PFSK-1 (cell line): ENCODE results near the gene DYNC1I2.

Experiments
- FOXP2 ChIP-seq: optimal IDR thresholded peaks from 2 replicates; pipeline ENCODE3; 2011; ENCODE audit warnings: borderline replicate concordance, control low read depth, inconsistent platforms; ENCODE audit not compliant: insufficient read depth; ENCODE audit errors: extremely low read length, extremely low read depth
- POLR2AphosphoS5 ChIP-seq: IDR thresholded peaks from 2 replicates; pipeline ENCODE4 v1.6.1; 2012; ENCODE audit warnings: low read depth, mild to moderate bottlenecking, control low read depth, low read length, moderate library complexity
- REST ChIP-seq, 2 experiments: IDR thresholded peaks; 2 replicates each; pipeline versions ENCODE4 v1.6.1 to v1.8.0; 2011 to 2012; ENCODE audit warnings: low read depth in 2 of 2, low read length in 2 of 2, control low read depth in 1 of 2, inconsistent platforms in 1 of 2, mild to moderate bottlenecking in 1 of 2, moderate library complexity in 1 of 2; ENCODE audit not compliant: insufficient read depth in 1 of 2
- SIN3A ChIP-seq: IDR thresholded peaks from 2 replicates; pipeline ENCODE4 v1.6.1; 2012; ENCODE audit warnings: mild to moderate bottlenecking, low read length, moderate library complexity, borderline replicate concordance; ENCODE audit not compliant: insufficient read depth
- TAF1 ChIP-seq: IDR thresholded peaks from 2 replicates; pipeline ENCODE4 v1.6.1; 2012; ENCODE audit warnings: low read length, control low read depth, borderline replicate concordance; ENCODE audit not compliant: insufficient read depth

The DYNC1I2 gene

GRCh38 chr2:171787333-171788072 lies 100.2 kb downstream of the DYNC1I2 start:
- TF ChIP-seq FOXP2 = no peak
- no peak for TF ChIP-seq SIN3A
- TF ChIP-seq POLR2AphosphoS5 = no peak
- TF ChIP-seq REST (IDR thresholded peaks at IDR 0.05; ENCODE audit: insufficient read depth in 1 of 2, low read depth in 2 of 2, low read length in 2 of 2) = no peak
- TF ChIP-seq TAF1 = no peak

- TF ChIP-seq TAF1 (no peak), POLR2AphosphoS5 (no peak), REST (IDR thresholded peaks at IDR 0.05; ENCODE audit: insufficient read depth in 1 of 2, low read depth in 2 of 2, low read length in 2 of 2) (no peak)
These were observed 101.2 kb downstream of the DYNC1I2 start for GRCh38 chr2:171788316-171788993.

- TF ChIP-seq SIN3A = no peak
These were observed 102.7 kb downstream of the DYNC1I2 start for GRCh38 chr2:171789956-171790355.

- TF ChIP-seq TAF1 (no peak), SIN3A (no peak), REST (IDR thresholded peaks at IDR 0.05; ENCODE audit: insufficient read depth in 1 of 2, low read depth in 2 of 2, low read length in 2 of 2) (no peak), FOXP2 (no peak), POLR2AphosphoS5 (no peak)
These were observed 104.1 kb downstream of the DYNC1I2 start for GRCh38 chr2:171791361-171791760.

GRCh38 chr2:171792157-171792556 lies 104.9 kb downstream of the DYNC1I2 start:
- TF ChIP-seq SIN3A (no peak), REST (IDR thresholded peaks at IDR 0.05; ENCODE audit: insufficient read depth in 1 of 2, low read depth in 2 of 2, low read length in 2 of 2) (no peak), FOXP2 (no peak), POLR2AphosphoS5 (no peak), TAF1 (no peak)
